HG03354 (cell line): ENCODE results near the gene NEK7.
"Not testable (repeated sequence)": the region's sequence is repeated elsewhere in the genome, so short reads cannot be mapped to it uniquely, and the experiment has no call there.

Experiments
- ATAC-seq: cut with Tn5 transposase; IDR thresholded peaks from one replicate; pipeline ENCODE4 v1.9.1; 2021; ENCODE audit warnings: mild to moderate bottlenecking; ENCODE audit not compliant: unreplicated experiment, poor library complexity, severe bottlenecking

NEK7 gene

DNA sequence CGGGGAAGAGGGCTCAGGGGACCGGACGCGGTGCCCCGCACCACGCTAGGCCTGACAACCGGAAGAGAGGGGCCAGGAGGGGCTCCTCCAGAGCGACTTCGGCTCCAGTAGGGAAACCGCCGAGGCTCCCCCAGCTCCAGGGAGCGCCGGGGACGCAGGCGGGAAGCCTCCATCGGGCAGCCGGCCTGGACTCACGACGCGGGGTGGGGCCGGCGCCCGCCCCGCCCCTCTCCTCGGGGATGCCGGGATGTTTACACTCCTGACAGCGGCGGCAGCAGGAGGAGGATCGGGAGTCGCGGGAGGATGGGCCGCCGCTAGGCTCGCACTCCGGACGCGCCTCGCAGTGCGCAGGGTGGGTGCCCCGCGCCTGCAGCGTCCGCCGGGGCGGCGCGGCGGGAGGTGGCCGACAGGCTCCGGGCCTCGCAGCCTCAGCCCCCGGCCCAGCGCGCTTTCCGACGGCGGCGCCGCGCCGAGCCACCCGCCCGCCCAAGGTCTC, at the start of gene NEK7:
TSS of gene NEK7 (plus strand) at position 254 of the 496 bp plus-strand sequence. CDS start 75,583 bp downstream, outside the sequence.
- peak; percentile 45 for ATAC-seq

DNA sequence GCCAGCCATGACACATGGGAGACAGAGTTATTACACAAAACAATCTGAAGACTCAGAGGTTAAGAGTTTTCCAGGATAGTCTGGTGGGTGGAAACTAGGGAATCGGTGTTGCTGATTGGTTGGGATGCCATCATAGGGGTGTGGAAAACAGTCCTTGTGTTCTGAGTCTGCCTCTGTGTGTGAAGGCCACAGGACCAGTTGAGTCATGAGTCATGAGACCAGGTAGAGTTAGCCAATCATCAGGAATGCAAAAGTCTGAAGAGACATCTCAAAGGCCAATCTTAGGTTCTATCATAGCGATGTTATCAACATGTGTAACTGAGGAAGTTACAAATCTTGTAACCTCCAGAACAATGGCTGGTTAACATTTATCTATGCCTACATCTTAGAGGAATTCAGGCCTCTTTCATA, 49.7 kb upstream of the NEK7 start:
- ATAC-seq: no peak

DNA sequence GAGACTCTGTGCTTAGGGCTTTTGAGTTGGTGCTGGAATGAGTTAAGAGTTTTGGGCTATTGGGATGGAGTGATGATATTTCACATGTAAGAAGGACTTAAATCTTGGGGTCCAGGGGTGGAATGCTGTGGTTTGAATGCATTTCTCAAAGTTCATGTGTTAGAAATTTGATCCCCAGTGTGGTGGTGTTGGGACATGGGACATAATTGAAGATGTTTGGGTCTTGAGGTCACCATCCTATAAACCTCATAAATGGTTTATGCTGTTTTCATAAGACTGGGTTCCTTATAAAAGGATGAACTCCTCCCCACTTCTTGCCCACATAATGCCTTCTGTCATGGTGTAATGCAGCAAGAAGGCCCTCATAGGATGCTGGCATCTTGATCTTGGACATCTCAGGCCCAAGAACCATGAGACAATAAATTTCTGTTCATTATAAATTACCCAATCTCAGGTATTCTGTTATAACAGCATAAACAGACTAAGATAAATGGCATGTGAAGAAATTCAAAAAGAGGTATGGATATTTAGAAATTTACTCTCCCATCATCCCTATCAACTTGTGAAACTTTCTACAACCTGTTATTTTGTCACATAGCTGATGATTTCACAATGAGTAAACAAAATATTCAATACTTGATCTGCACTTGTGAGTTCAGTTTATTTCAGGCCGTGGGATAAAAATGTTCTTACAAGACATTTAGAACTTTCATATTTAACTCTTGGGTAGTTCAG, 48.0 kb upstream of the NEK7 start:
- ATAC-seq: no peak

DNA sequence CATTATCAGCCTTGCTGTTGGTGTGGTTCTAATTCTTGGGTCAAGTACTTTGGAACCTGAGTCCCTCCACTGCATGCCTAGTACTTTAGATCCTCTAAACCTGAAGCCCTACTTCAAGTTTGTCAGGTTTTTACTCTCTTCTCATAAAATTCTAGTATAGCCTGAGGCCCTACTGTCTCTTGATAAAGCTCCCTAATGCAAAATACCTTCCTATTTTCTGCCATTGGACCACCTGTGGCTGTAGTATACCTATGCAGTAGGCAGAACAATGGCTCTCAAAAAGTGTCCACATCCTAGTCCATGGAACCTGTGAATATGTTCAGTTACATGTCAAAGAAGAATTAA, 47.5 kb upstream of the NEK7 start:
- ATAC-seq: no peak

DNA sequence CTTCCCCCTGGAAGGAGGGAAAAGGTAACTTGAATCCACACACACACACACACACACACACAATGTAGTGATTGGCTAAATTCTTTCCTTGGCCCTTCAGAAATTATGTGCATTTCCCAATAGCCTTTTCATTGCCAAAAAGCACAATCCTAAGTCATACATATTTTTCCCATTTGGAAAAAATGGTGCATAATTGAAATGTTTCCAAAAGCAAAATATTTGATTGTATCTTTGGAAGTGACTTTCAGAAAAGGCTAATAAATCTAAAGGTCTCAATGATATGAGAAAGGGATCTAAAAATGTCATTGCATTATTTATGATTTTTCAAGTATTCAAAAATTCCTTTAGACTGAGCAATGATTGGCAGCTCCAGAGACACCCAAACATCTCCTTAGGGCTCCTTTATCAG, 43.5 kb upstream of the NEK7 start:
- no peak for ATAC-seq

DNA sequence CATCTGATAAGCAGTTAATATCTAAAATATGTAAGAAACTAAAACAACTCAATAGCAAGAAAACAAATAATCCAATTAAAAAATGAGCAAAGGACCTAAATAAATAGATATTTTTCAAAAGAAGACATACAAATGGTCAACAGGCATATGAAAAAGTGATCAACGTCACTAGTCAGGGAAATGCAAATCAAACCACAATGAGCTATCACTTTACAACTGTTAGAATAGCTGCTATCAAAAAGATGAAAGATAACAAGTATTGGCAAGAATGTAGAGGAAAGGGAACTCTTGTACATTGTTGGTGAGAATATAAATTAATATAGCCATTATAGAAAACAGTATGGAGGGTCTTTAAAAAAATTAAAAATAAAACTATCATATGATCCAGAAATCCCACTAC, 40.7 kb upstream of the NEK7 start:
- ATAC-seq: no peak

DNA sequence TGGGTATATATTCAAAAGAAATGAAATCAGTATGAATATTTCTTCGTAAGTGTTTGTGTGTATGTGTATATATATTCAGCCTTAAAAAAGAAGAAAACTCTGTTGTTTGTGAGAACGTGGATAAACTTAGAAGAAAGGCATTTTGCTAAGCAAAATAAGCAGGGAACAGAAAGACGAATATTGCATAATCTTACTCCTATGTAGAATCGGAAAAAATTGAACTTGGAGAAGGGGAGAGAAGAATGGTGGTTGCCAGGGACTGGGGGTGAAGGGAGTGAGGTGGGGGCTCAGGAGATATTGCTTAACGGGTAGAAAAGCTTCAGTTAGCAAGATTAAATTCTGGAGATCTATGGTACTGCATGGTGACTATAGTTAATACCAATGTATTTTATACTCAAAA, 40.3 kb upstream of the NEK7 start:
- no peak for ATAC-seq

DNA sequence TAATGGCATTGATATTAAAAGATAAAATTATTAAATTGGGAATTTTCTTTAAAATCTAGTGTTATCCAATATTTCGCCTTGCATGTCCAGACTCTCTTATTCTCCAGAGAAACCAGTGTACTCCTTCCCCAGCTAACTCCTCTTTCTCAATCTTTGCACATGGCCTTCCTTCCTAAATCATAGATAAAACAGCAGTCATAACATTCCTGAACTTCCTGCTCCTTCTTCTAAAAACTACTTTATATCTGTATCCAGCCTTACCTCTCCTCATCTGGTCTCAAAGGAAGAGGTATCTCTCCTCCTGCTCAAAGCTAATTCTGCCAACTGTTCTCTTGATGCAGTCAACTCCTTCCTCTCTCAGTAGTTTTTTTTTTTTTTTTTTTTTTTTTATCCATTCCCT, 39.5 kb upstream of the NEK7 start:
- ATAC-seq: no peak

DNA sequence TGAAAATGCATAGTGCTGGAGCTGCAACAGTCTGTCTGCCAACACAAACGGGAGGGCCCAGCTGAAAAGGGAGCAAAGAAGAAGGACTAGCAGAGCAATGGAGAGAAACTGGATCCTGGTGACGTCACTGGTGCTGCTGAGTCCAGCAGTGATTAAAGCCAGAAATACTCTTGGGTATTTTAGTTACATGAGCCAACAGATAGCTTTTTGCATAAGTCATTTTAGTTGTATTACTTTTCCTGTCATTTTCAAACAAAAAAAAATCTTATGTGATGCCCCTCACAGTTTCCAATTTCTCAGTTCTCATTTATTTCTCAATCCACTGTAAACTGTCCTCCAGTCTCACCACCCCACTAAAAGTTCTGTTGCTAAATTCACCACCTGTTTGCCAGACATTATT, 38.7 kb upstream of the NEK7 start:
- no peak for ATAC-seq

DNA sequence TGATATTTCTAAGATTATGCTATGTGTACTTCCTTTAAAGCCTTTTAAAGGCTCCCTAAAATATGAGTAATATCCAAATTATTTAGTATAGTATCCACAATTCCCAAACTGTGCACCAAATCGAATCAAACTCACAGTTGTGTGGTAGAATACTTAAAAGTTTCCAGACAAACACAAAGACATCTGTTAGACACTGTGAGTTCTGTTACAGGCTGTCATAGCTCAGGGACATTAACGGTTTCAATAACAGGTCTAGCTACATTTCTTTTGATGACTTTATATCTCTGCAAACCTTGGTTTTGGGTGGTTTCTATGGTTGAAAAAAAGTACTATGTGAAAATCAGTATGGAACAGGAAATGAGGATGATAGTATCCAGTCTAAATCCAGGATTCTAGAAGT, 36.9 kb upstream of the NEK7 start:
- ATAC-seq: no peak

DNA sequence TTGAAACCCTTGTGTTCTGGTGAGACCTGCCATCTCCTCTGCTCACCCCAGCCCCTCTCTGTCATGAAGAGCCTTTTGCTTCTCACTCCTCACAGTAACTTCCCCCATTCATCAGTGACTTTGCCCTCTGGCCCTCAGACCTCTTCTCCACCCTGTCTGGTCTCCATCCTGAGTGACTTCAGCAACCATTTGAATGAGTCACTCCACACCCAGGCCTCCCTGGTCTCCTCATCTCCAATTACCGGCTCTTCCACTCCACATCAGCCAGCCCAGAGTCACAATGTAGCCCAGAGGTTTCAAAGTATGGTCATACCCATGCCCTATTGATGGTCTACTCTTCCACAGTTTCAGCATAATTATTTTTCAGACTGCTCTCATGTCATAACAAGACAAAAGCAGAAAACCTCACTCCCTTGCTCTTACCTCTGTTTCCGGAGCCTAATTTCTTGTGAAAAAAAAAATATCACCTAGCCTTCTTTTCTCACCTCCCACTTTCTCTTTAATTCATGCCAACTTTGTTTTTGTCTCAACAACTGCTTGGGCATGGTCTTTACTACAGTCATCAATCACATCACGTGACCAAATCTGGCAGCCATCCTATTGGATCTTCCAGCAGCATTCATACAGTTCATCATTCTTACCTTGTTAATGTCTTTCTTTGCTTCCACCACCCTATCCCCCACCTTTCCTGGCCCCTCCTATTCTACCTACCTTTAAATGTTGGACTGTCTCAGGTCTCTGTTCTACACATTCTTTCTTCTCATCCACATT, 35.6 kb upstream of the NEK7 start:
- ATAC-seq: no peak

DNA sequence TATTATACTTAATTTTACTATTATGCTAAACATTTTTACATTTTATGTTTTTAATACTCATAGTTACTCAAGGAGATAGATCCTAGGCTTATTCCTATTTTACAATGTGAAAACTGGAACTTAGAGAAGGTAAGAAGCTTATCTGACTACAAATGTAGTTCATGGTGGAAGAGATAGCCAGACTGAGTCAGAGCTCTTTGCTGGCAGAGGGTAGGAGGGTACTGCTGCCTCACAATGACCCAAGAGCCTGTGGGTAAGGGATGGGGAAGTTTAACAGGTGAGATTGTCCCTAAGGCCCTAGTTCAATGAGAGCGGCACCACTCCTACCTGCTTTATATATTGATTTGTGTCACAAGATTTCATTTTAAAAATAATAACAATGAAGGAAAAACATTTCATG, 34.1 kb upstream of the NEK7 start:
- no peak for ATAC-seq

DNA sequence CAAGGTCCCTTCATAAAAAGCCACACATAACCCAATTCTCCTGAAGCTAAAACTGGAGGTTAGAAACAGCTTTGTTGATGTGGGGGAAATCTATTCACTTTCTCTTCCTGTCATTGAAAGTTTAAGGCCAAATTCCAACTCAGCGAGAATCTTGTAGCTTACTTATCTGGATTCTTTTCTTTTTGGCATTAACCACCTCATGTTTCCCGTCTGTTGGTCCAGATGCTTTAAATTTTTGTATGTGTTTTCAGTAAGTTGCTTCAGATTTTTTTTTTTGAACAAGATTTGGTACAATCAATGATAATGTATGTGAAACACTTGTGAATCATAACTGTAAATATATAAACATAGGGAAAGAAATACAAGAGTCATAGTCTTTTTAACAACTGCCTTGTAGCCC, 33.7 kb upstream of the NEK7 start:
- ATAC-seq: no peak

DNA sequence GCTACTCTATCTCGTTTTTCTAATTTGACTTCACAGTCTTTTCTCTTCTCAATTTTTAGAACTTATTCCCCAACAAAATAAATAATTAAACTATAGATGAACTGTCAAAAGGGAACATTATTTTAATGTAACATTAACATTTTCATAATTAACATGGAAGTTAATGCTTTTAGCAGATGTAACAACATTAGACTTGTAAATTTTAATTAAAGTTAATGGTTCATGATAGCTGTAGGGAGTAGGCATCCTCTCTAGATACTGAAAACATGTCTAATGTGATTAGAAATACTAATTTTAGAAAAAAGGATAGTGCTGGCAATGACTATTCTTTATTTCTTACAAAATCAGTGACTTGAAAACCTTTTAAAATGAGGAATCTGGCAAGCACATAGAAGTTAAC, 32.1 kb upstream of the NEK7 start:
- ATAC-seq: no peak

DNA sequence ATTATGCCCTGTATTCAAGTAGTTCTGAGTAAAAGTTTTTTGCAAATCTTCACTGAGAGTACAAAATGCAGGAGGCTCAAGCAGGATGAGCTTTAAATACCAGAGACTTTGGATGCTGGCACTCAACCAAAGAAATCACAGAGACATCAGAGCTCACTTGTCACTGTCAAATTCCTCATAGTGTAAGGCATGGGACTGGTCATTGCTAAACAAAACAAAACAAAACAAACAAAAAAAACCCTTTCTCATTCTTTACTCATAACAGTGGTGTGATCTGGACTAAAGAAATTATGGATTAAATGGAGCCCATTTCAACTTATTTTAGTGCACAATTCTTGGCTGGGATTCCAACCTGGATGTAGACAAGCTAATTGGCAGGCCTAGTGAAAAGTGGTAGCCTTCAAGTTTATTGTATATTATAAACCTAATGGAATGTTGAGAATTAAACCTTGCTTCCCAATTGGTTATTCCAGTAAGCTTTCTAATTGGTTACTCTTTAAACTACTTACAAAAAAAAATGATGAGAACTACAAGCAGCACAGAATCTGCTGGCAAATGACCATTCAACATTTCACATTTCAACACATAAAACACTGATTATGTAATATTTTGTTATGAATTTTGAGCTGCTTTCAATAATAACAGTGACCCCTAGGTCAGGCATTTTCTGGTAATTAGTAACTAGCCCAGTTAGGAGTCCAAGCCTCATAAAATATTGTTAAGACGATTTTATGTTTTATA, 30.6 kb upstream of the NEK7 start:
- no peak for ATAC-seq

DNA sequence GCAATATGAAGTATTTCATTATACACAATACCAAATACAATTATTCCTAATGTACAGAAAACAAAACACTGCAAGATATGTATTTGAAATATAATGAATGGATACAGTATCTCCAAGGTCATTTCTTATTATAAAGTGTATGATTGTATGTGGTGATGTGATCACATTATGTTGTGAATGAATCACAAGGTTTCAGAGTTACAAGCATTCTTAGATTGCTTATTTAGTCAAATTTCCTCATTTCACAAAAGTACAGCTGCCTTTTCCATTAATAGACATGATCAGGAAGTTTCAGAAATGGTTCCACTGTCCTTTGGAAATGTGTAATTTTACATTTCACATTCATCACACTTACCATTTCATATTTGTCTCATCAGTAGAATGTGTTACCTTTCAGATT, 28.3 kb upstream of the NEK7 start:
- no peak for ATAC-seq

DNA sequence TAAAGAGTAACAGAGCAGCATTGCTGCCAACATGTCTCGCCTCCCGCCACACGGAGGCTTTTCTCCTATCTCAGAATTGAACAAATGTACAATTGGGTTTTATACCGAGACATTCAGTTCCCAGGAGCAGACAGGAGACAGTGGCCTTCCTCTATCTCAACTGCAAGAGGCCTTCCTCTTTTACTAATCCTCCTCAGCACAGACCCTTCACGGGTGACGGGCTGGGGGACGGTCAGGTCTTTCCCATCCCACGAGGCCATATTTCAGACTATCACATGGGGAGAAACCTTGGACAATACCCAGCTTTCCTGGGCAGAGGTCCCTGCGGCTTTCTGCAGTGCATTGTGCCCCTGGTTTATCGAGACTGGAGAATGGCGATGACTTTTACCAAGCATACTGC, 26.7 kb upstream of the NEK7 start:
- not testable (repeated sequence) for ATAC-seq

DNA sequence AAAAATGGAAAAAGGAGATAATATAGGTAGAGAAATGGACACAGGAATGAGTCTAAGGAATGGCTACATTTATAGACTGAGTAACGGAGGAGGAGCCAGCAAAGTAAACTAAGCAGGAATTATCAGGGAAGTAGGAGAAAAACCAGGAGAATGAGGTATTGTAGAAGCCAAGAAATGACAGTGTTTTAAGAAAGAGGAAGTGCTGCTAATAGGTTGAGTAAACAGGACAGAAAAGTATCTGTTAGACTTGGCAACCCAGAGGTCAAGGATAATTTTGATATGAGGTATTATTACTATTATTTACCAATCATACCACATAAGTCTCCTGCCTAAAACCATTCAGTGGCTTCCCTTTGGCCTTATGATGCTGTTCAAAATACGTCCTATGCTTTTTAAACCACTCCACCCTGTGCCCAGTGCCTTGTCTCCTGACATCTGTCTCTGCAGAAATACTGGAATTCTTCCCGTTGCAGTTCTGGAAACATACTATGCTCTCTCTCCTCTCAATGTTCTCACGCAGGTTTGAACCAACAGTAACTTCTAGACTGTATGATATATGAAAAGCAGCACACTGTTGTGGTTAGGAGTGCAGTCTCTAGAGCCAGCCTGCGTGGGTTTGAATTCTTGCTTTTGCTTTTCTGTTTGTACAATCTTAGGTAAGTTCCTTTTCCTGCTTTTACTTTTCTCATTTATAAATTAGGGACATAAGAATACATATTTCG, 24.6 kb upstream of the NEK7 start:
- peak; percentile 60 for ATAC-seq

DNA sequence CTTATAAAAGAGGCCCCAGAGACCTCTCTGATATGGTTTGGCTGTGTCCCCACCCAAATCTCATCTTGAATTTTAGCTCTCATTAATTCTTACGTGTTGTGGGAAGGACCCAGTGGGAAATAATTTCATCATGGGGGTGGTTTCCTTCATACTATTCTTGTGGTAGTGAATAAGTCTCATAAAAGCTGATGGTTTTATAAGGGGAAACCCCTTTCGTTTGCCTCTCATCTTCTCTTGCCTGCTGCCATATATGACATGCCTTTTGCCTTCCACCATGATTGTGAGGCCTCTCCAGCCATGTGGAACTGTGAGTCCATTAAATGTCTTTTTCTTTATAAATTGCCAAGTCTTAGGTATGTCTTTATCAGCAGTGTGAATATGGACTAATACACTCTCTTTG, 22.5 kb upstream of the NEK7 start:
- no peak for ATAC-seq

DNA sequence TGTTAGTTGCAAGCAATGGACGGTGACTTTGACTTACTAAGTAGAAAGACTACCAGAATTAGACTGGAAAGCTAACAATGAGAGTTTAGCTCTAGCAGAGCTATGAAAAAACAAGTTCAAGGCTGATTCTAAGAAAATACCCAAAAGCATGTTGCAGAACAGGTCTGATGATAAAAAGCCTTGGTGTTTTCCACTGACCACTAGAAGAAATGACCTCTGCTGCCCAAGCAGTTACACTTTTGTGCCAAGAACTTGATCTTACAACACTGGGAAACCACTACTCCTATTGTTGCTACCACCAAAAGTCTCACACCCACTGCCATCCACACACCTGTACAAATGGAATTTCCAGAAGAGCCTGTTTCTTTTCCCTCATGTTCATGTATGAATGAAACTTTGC, 21.4 kb upstream of the NEK7 start:
- ATAC-seq: no peak
